GM23338 (cell line): ENCODE measurements around the gene DAD1.

Source experiments
- CREB1 ChIP-seq: fragments of 250-450 bp; sonication (Bioruptor Pico); IDR thresholded peaks from 2 replicates; pipeline ENCODE4 v1.5.0; 2020; ENCODE audit warnings: low read depth, mild to moderate bottlenecking, moderate library complexity
- EZH2 ChIP-seq: fragments of 200-600 bp; sonication (generic); IDR thresholded peaks from one replicate; pipeline ENCODE4 v1.8.0; 2017; ENCODE audit warnings: antibody characterized with exemption, mild to moderate bottlenecking, low read depth; ENCODE audit not compliant: unreplicated experiment
- EZH2phosphoT487 ChIP-seq: fragments of 200-600 bp; sonication (generic); IDR thresholded peaks from one replicate; pipeline ENCODE4 v1.8.1; 2018; ENCODE audit warnings: antibody characterized with exemption; ENCODE audit not compliant: unreplicated experiment
- JUNB ChIP-seq: IDR thresholded peaks from one replicate; pipeline ENCODE4 v1.6.1; 2016; ENCODE audit warnings: antibody characterized with exemption; ENCODE audit not compliant: unreplicated experiment
- POLR2AphosphoS5 ChIP-seq: IDR thresholded peaks from 2 replicates; pipeline ENCODE4 v1.6.1; 2016; ENCODE audit warnings: antibody characterized with exemption, low read depth
- REST ChIP-seq: IDR thresholded peaks from one replicate; pipeline ENCODE4 v1.6.1; 2018; ENCODE audit warnings: antibody characterized with exemption; ENCODE audit not compliant: unreplicated experiment
- ZNF114 ChIP-seq: fragments of 250-450 bp; sonication (Bioruptor Pico); IDR thresholded peaks from 2 replicates; pipeline ENCODE4 v1.5.0; 2020; ENCODE audit warnings: mild to moderate bottlenecking, moderate library complexity
- TF ChIP-seq, protein P1 (sequence below), 2 experiments: fragments of 200-600 bp in 1 of 2; sonication (generic) in 1 of 2; conservative IDR thresholded peaks; 2 replicates each; pipeline versions ENCODE4 v1.5.1 to v1.6.1; 2016 to 2017; ENCODE audit warnings: antibody characterized with exemption in 2 of 2, low read depth in 2 of 2, mild to moderate bottlenecking in 2 of 2, moderate library complexity in 1 of 2

DNA sequence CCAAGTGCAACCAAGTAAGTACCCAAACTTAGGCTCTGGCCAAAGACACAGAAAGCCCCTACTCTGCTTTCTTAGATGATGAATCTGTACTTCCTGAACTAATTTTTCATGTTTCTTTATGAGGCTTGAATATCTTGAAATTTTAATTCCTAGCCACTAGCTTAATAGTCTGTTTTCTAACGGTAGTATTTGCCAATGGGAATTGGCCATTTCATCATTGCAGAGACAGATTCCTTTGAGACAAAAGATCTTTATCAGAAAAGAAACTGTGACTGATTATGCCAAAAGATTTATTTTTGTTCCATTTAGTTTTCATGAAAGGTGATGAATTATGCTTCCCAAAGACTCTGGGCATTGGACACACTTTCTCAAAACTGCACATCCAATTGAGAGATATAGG is 48.7 kb downstream of the DAD1 start:
- TF ChIP-seq, protein P1, sequence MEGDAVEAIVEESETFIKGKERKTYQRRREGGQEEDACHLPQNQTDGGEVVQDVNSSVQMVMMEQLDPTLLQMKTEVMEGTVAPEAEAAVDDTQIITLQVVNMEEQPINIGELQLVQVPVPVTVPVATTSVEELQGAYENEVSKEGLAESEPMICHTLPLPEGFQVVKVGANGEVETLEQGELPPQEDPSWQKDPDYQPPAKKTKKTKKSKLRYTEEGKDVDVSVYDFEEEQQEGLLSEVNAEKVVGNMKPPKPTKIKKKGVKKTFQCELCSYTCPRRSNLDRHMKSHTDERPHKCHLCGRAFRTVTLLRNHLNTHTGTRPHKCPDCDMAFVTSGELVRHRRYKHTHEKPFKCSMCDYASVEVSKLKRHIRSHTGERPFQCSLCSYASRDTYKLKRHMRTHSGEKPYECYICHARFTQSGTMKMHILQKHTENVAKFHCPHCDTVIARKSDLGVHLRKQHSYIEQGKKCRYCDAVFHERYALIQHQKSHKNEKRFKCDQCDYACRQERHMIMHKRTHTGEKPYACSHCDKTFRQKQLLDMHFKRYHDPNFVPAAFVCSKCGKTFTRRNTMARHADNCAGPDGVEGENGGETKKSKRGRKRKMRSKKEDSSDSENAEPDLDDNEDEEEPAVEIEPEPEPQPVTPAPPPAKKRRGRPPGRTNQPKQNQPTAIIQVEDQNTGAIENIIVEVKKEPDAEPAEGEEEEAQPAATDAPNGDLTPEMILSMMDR (conservative IDR thresholded peaks at IDR 0.05; ENCODE audit: low read depth in 2 of 2): no peak
- TF ChIP-seq REST (no peak), POLR2AphosphoS5 (no peak), JUNB (no peak), EZH2 (no peak), EZH2phosphoT487 (no peak), CREB1 (CRISPR knock-in tag) (no peak), ZNF114 (CRISPR knock-in tag) (no peak)
